ENCODE data around the gene RGS4.

RGS4 gene

GRCh38 chr1:163106364-163106987, 37.3 kb downstream of the RGS4 start:
- no peak for DNase-seq

GRCh38 chr1:163107655-163108054, 38.5 kb downstream of the RGS4 start:
- DNase-seq: no peak

GRCh38 chr1:163115887-163116286, 46.7 kb downstream of the RGS4 start:
- no peak for DNase-seq

DNA sequence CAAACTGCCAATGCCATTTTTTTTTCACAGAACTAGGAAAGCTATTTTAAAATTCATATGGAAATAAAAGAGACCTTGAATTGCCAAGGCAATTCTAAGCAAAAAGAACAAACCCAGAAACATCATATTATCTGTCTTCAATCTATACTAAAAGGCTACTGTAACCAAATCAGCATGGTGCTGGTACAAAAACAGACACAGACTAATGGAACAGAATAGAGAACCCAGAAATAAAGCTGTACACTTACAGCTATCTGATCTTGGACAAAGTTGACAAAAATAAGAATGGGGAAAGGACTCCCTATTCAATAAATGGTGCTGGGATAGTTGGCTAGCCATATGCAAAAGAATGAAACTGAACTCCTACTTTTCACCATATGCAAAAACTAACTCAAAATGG, 50.5 kb downstream of the RGS4 start:
- DNase-seq: no peak

GRCh38 chr1:163120372-163120771, 51.2 kb downstream of the RGS4 start:
- no peak for DNase-seq

GRCh38 chr1:163124812-163125211, 55.7 kb downstream of the RGS4 start:
- no peak for DNase-seq

Data from NCI-H187 (cell line).